HG03354 (cell line): ENCODE results near the gene RUVBL1.

Source experiments
- ATAC-seq: cut with Tn5 transposase; IDR thresholded peaks from one replicate; pipeline ENCODE4 v1.9.1; 2021; ENCODE audit warnings: mild to moderate bottlenecking; ENCODE audit not compliant: unreplicated experiment, poor library complexity, severe bottlenecking

Gene RUVBL1

GRCh38 chr3:128144512-128145187 lies 21.0 kb upstream of the RUVBL1 start:
- no peak for ATAC-seq

GRCh38 chr3:128143496-128143895 lies 19.9 kb upstream of the RUVBL1 start:
- ATAC-seq: no peak

- no peak for ATAC-seq
Measured at GRCh38 chr3:128133273-128133883, 9.8 kb upstream of the RUVBL1 start.

GRCh38 chr3:128131897-128132646 lies 8.5 kb upstream of the RUVBL1 start:
- no peak for ATAC-seq

- ATAC-seq: no peak
Measured at GRCh38 chr3:128128251-128128650, 4.6 kb upstream of the RUVBL1 start.

GRCh38 chr3:128127236-128127635 lies 3.6 kb upstream of the RUVBL1 start:
- ATAC-seq: no peak

GRCh38 chr3:128123156-128123537 lies 465 bp downstream of the RUVBL1 start:
- ATAC-seq: no peak

- no peak for ATAC-seq
Measured at GRCh38 chr3:128122013-128122412, 1.6 kb downstream of the RUVBL1 start.

- peak; percentile 65 for ATAC-seq
Measured at GRCh38 chr3:128113817-128114794, 9.5 kb downstream of the RUVBL1 start.

- no peak for ATAC-seq
Measured at GRCh38 chr3:128112357-128112968, 11.1 kb downstream of the RUVBL1 start.

GRCh38 chr3:128111147-128111546 lies 12.5 kb downstream of the RUVBL1 start:
- ATAC-seq: no peak

- ATAC-seq: no peak
Measured at GRCh38 chr3:128107834-128108233, 15.8 kb downstream of the RUVBL1 start.

GRCh38 chr3:128103136-128103676 lies 20.4 kb downstream of the RUVBL1 start:
- ATAC-seq: no peak

- no peak for ATAC-seq
Measured at GRCh38 chr3:128100638-128101037, 23.0 kb downstream of the RUVBL1 start.

GRCh38 chr3:128100161-128100560 lies 23.5 kb downstream of the RUVBL1 start:
- ATAC-seq: no peak

GRCh38 chr3:128098234-128098633 lies 25.4 kb downstream of the RUVBL1 start:
- ATAC-seq: no peak

GRCh38 chr3:128095222-128095703 lies 28.3 kb downstream of the RUVBL1 start:
- peak; percentile 68 for ATAC-seq

- ATAC-seq: no peak
Measured at GRCh38 chr3:128094295-128095151, 29.1 kb downstream of the RUVBL1 start.
